SU-DHL-6 (cell line): ENCODE results near the gene RNU6-7.

Experiments used
- CTCF ChIP-seq: fragments of 200-600 bp; sonication (generic); IDR thresholded peaks from one replicate; pipeline ENCODE4 v1.5.1; 2017; ENCODE audit warnings: antibody characterized with exemption, mild to moderate bottlenecking, low read length, moderate library complexity; ENCODE audit not compliant: insufficient read depth, poor library complexity, severe bottlenecking
- EZH2phosphoT487 ChIP-seq: fragments of 200-600 bp; sonication (generic), shearing (Covaris generic); conservative IDR thresholded peaks from 2 replicates; pipeline ENCODE4 v1.6.1; 2018; ENCODE audit warnings: mild to moderate bottlenecking, antibody characterized with exemption, low read length, moderate library complexity, mixed read lengths

DNA sequence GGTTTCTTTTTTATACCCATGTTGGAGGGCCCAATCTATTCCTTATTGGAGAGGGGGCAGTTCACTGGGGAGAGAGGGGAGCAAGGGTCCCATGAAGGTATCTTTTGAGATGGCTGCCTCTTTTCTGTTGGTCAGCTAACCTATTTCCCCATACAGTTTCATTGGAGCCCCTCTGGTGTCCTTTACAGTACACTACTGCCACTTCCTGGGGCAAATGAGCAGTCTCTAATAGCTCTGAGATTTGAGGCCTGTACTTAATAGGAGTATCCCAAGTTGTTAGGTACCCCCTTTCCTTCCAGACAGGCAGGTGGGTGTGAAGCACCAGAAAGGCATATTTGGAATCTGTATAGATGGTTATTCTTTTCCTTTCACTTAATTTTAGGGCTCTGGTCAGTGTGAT is 42.6 kb downstream of the RNU6-7 start:
- TF ChIP-seq EZH2phosphoT487 (no peak), CTCF (no peak)
